GM15510 (cell line): ENCODE results near the gene TENM3.

Experiments used
- POLR2A ChIP-seq: IDR thresholded peaks from 3 replicates; pipeline ENCODE4 v1.6.1; 2011; ENCODE audit warnings: borderline replicate concordance; ENCODE audit not compliant: insufficient read length; ENCODE audit errors: extremely low read depth

TENM3 gene

GRCh38 chr4:182705389-182705788 is 462.2 kb downstream of the TENM3 start:
- no peak for TF ChIP-seq POLR2A

DNA sequence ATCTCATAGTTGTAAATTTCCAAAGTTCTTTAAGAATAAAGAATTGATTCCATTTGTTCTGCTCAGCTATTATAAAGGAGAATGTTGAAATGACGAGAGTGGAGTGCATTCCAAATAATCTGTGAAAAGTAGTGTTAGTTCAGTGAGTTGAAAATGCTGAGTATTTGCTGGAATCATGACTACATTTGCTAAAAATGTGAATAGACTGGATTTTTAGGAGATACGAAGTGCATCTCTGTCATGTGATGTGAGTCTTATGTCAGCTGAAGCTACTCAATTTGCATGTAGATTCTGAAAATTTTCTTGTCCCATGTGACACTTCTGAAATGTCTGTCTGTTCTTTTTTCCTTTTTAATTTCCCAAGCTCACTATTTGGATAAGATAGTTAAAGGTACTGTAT is 468.0 kb downstream of the TENM3 start:
- no peak for TF ChIP-seq POLR2A

GRCh38 chr4:182715548-182715947 is 472.3 kb downstream of the TENM3 start:
- no peak for TF ChIP-seq POLR2A

- TF ChIP-seq POLR2A = no peak
Observed at GRCh38 chr4:182716192-182716591, 473.0 kb downstream of the TENM3 start.

DNA sequence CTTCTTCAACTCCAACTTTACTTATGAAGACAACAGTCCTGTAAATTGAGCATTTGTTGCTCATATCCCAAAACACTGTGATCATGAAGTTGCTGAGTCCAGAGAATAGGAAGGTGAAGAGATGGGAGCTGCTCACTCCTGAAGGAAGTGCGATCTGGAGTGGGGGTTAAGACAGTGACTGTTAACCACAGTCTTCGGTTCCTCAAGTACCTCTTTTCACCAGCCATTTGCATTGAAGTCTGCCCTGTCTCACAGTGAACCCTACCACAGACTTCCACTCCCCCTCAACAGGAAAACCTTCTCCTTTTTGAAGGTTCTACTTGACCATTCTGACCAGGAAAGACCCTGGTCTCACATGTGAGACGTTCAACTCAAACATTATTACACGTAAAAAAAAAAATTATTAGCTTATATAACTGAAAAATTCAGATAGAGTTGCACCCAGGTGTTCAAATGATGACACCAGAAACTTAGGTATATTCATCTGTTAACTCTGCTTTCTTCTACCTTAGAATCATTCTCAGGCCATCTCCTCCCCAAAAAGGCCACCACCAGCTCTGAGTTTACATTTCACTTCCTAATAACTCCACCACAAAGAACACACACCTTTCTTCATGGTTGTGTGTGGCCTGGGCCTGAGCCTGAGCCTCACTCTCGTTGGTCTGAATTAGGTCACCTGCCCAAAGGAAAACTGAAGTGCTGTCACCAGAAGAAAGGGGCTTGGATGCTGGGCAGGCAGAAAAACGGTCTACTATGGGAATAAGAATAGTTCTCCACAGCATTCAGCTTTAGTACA is 474.8 kb downstream of the TENM3 start:
- TF ChIP-seq POLR2A = no peak

GRCh38 chr4:182724414-182724813 is 481.2 kb downstream of the TENM3 start:
- TF ChIP-seq POLR2A = no peak

DNA sequence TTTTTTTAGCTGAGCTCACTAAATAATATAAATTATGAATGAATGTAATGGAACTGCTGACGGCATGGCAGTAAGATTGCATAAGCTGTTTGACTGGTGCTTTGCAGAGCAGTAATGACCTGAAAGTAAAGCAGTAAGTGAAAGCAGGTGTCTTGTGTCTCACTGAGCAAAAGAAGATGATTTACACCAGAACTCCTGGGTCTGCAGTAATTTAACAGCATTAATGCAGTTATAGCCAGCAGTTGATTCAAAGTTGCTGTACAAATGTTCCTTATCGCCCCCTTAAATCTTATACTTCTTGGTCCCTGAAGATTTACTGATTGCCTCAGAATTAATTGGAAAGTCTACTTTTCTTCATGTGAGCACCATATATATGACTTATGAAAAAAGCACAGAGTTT is 486.3 kb downstream of the TENM3 start:
- TF ChIP-seq POLR2A = no peak

DNA sequence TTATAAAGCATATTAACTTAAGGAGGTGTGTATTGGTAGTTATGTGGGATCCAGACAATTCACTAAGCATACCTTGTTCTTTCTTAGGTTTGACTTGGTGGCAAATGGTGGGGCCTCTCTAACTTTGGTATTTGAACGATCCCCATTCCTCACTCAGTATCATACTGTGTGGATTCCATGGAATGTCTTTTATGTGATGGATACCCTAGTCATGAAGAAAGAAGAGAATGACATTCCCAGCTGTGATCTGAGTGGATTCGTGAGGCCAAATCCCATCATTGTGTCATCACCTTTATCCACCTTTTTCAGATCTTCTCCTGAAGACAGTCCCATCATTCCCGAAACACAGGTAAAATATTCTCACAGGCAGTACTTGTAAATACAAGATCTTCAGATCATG is 487.6 kb downstream of the TENM3 start:
- TF ChIP-seq POLR2A = no peak

GRCh38 chr4:182736207-182736606 is 493.0 kb downstream of the TENM3 start:
- no peak for TF ChIP-seq POLR2A

DNA sequence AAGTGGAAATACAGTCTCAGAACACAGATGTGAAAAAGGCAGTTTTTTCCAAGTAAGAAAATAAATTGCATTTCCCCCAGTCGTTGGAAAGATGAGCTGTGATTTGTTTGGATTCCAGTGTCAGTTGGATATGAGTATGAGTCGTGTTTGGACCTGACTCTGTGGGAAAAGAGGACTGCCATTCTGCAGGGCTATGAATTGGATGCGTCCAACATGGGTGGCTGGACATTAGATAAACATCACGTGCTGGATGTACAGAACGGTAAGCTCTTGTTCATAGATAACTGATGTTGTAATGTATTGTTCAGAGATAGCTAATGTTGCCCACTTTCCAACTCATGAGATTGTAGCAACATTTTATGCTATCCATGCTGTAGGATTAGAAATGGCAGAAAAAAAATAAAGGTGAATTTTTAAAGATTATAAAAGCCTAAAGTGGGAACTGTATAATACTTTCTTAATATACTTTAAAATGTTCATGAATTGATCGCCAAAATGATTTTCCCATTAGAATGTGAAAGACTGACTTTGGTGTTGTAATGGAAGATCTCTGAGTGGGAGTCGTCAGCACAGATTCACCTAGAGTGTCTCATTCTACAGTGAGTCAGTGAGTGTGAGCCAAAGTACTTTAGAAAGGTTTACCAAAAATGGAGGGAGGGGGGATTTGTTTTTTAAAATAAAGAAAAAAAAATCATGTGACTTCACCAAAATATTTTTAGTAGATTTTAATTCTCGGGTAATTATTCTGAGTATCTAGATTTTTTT is 495.3 kb downstream of the TENM3 start:
- TF ChIP-seq POLR2A = no peak

- TF ChIP-seq POLR2A = no peak
Observed at GRCh38 chr4:182740256-182740655, 497.1 kb downstream of the TENM3 start.

DNA sequence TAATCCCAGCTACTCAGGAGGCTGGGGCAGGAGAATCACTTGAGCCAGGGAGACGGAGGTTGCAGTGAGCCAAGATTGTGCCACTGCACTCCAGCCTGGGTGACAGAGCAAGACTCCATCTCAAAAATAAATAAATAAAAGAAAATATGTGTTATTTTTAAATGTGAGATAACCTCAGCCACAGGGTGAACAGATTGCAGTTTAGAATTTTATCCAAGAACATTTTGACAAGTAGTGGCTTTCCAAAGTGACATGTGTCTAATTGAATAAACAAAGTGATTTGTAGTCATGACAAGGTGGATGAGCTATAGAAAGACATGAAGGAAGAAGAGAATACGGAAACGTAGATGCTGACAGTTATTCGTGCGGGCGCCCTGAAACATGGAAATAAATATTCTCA is 497.9 kb downstream of the TENM3 start:
- no peak for TF ChIP-seq POLR2A

GRCh38 chr4:182741914-182742313 is 498.7 kb downstream of the TENM3 start:
- TF ChIP-seq POLR2A = no peak

- no peak for TF ChIP-seq POLR2A
Observed at GRCh38 chr4:182743815-182744214, 500.6 kb downstream of the TENM3 start.

DNA sequence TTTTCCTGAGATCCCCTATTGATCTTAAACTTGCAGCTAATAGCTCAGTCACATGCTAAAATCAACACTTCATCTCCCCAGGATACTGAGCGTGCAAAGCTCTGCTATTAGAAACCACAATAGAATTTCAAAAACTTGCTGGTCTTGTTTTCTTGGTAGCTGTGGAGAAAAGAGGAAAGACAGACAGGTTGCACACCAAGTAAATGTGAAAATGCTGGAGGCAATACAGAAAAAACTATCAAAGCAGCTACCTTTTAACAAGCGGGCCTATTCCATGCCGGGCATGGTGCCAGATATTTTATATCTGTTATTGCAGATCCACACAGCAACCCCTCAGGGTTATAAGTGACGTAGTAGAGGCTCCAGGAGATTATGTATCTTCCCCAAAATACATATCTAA is 502.0 kb downstream of the TENM3 start:
- TF ChIP-seq POLR2A = no peak

GRCh38 chr4:182746876-182747275 is 503.7 kb downstream of the TENM3 start:
- TF ChIP-seq POLR2A = no peak

GRCh38 chr4:182748283-182748682 is 505.1 kb downstream of the TENM3 start:
- no peak for TF ChIP-seq POLR2A

GRCh38 chr4:182748949-182749348 is 505.7 kb downstream of the TENM3 start:
- TF ChIP-seq POLR2A = no peak
